Measurements from ENCODE around the gene GSG1L.

The GSG1L gene

DNA sequence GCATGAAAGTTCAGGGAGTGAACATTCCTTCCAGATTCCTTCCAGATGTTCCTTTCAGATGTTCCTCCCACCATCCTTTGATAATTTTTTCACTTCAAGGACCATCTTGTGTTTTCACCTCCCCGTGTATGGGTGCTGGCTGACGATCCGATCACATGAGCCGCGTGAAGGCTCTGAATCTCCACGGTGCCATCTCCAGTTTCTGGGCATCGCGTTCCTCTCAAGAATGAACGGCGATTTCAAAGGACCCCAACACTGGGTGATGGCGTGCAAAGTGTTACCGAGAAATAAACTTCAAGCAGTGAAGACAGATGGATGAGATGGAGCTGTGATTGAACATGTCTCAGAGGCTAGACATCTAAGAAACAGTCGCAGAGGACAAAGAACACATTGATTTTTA, 245.3 kb downstream of the GSG1L start:
- DNase-seq (ENCODE audit: low spot score): peak; percentile 44

DNA sequence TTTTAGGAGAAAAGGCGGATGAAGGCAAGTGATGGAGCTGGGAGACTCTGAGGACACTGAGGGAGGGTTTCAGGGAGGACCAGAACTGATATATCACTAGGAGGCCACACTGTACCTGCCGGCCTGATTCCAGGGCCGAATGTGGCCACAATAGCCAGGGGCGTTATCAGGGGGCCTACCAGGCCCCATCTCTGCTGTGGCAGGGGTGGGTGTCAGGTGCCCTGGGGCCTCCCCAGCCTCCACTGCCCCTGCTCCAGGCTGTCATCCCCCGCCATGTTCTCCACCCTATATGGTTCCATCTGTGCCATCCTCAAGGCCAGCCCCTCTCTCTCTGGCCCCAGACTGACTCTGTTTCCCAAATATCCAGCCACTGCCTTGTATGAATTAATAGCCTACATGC, 246.5 kb downstream of the GSG1L start:
- no peak for DNase-seq (ENCODE audit: low spot score)

DNA sequence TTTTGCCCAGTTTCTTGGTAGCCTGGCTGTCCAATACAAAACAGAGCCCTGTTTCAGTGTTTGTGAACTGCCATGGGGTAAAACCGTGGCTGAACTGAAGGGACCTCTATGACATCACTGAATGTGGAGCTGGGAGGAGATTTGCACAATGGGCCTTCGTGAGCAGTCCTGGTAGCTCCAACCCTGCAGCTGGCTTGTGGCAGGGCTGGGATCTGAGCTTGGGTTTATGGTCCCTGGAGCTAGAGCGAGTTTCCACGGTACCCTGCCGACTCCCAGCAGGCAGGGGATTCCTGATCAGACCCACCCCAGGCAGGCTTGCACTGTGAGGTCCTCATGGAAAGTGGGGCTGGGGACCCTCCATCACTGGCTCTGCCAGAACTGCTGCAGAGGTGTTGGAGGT, 247.0 kb downstream of the GSG1L start:
- DNase-seq (ENCODE audit: low spot score): no peak

DNA sequence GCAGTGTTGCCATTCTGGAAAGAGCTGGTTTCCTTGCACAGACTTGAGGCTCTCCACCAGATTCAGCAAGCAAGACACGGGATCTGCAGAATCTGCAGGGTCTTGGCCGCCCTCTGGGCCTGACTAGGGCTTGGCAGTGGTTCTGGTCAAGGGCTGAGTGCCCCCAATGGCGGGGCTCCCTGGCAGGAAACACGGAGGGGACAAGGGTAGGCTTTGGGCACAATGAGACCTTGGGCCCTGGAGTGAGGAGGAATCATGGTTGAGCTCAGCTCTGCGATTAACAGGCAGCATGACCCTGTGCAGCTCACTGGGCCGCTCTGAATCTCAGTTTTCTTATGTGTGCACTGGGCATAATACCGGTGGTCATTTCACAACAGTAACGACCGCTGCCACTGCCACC, 249.9 kb downstream of the GSG1L start:
- DNase-seq (ENCODE audit: low spot score): no peak

DNA sequence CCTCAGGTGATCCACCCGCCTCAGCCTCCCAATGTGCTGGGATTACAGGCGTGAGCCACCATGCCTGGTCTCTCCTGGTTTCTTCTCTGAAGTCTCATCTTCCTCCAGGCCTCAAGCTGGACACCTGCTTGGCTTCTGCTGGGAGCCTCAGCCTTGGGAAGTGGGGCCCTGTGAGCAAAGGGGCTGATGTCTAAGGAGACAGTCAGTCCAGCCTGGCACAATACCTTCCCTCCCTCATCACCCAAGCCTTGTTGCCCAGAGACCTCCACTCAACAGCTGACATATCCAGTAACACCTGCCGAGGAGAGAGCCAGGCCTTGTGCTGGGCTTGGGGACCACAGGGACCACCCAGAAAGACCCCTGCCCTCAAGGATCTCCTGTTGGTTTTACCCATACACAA, 251.6 kb downstream of the GSG1L start:
- no peak for DNase-seq (ENCODE audit: low spot score)

DNA sequence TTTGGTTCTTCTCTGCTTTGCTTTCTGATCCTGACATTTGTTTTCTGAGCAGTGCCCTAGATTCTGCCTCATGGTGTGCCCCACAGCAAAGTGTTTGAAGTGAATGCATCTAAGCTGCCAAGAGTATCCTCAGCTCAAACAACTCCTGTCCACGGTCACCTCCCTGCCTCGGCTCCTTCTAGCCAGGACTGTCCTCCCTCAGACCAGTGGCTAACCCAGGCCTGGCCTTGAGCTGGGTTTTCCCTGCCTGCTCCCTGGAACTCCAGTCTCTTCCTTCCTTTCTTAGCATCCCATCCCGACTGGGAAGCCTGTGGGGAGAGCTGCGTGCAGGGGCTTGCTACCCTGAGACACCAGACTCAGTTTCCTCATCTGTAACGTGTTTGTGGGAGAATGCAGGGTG, 256.5 kb downstream of the GSG1L start:
- no peak for DNase-seq (ENCODE audit: low spot score)

DNA sequence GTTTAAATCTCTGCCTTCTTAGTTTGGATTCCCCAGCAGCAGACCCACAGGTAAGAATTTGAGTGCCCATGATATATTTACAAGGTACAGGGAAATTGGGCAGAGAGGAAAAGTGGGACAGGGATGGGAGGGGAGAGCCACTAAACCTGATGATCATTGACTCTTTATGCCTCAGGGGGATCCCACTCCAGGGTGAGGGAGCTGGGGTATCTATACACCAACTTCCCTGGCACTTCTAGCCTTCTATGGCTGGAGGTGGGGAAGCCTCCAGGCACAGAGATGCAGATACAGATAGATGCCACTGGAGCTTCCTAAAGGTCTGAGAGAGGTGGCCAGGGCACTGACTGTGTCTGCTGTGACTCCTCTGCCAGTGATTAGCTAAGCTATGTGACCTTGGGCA, 257.1 kb downstream of the GSG1L start:
- no peak for DNase-seq (ENCODE audit: low spot score)

DNA sequence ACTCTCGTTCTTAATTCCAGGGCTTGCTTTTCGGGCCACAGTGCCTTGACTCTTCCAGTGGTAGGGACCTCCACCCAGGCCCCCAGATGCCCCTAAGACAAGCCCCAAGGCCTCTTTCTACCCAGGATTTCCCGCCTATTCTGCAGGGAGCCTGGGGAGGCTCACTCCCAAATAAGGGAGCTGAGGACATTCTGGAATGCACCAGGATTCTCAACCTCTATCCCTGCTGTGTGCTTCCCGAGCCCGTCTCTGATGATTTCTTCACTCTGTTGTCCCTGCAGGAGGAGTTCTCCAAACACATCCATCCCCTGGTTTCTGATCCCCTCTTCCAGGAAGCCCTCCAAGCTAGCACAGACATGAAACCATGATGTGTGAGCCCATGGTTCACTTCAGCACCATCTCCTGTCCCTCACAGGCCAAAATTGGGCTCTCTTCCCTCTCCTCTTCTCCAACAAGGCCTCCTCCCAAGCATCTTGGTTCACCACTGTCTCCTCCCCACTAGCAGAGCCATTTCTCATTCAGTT, 257.6 kb downstream of the GSG1L start:
- DNase-seq (ENCODE audit: low spot score): no peak

DNA sequence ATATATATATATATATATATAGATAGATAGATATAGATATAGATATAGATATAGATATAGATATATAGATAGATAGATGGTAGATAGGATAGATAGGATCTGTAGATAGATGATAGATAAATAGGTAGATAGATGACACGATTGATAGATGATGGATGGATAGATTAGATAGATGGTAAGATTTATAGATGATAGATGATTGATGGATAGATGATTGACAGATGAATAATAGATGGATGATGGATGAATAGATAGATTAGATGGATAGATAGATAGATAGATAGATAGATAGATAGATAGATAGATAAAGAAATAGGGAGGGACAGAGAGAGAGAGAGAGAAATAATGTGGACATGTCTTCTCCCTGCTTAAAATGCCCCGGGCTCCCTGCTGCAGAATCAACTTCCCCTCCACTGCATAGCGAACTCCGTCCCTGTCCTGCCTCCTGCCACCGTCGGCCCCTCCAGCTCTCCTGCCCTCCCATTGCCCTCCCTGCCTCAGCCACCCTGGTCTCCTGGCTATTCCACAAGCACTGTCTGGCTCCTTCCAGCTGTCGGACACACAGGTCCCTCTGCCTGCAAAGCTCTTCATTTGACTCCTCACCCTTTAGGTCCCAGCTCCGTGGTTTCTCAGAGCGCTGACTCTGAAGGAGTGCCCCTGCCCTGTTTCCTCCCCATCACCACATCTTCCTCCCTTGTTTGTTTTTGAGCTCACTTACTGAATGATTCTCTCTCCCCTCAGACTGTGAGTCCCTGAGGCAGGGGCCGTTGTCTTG, 259.6 kb downstream of the GSG1L start:
- DNase-seq (ENCODE audit: low spot score): no peak

DNA sequence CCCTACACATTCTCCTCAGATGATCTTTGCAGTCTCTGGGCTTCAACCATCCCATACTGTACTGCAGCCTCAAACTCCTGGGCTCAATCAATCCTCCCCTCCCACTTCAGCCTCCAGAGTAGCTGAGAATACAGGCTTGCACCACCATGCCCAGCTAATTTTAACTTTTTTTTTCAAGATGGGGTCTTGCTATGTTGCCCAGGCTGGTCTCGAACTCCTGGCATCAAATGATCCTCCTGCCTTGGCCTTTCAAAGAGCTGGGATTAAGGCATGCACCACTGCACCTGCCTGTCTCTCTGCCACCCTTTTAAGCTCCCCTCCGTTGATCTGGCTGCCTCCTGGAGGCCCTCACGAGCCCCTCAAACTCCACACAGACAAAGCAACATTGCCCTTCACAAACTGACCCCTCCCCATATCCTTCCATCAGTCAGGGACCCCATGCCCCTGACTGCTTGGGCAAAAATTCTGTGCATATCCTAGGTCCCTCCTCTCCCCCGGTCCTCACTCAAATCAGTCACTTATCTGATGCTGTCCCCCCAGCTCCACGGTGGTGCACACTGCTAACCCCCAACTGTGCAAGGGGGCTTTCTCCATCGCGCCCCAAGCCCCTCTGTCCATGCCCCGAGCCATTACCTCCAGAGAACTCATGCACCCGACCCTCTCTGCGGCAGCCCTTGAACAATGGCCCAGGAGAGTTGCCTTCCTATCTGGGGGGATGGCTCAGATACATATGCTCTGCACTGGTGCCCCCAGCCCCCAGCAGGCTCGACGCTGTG, 260.7 kb downstream of the GSG1L start:
- DNase-seq (ENCODE audit: low spot score): no peak

DNA sequence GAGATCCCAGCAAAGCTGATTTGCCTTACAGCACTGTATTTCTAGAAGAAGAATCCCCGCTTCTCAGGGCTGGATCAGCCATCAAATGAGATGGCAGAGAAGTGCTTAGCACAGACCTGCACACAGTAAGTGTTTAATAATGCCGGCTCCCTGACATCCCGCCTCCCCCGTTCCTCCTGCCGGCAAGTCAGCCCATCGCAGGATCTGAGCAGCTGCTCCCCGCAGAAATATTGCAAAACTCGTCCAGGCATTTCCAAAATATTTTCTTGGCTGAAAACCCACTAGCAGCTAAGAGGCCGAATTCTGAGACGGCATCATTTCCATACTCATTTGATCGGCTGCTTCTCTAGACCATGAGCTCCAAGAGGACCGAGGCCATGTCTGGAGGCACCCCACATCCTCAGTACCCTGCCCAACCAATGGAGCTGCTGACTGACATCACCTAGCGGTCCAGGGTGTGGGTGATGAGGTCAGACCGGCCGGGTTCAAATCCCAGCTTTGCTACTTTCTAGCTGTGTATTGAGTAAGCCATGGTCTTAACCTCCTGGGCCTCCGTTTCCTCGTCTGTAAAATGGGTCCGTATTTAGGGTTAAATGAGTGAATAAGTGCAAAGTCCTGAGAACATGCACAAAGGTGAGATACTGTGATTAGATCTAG, 262.1 kb downstream of the GSG1L start:
- DNase-seq (ENCODE audit: low spot score): peak; percentile 67

DNA sequence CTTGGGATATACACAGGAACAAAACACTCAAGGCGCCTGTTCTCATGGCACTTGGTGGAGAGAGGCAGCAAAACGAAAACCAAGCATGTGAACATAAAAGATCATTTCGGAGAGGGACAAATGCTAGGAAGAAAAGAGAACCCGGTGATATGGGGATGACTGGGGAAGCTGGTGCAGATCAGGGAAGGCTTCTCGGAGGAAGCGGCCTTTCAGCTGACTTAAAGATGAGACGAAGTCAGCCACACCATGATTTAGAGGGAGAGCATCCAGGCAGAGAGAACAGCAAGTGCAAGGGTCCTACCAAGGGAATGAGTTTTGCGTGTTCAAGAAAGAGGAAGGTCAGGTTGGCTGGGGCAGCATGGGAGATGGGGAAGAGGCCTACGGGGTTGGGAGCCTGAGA, 262.7 kb downstream of the GSG1L start:
- DNase-seq (ENCODE audit: low spot score): no peak

DNA sequence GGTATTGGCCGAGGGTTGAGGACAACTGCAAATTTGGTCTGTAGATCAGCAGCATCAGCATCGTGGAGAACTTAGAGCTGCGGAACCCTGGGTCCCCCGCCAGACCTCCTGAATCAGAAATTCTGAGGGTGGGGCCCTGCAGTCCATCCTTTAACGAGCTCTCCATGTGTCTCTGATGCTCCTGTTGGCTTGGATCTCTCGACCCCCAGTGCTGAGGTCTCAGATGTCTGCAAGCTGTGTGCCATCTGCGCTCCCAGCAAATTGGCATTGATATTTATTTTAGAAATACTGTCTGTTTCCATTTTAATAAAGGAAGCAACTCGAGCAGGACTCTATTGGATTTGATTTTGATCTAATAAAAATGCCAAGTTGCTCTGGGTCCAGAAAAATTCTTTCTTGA, 263.6 kb downstream of the GSG1L start:
- no peak for DNase-seq (ENCODE audit: low spot score)

DNA sequence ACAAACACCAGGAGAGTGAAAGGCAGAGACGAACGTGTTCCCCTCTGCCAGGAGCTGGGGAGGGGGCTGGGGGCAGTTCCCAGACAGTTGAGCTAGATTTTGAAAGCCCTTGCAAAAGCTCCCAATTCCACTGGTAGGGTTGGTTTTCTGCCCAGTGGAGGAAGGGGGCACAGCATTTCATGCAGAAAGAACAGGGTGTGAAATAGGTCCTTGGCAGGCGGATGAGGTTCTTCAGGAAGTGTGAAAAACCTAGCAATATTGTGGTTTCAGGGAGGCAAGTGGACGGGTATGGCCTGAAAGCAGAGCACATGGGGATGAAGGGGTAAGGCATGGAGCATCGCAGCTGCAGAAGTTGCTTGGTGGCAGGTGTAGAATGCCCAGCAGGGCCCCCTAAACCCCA, 265.3 kb downstream of the GSG1L start:
- no peak for DNase-seq (ENCODE audit: low spot score)

DNA sequence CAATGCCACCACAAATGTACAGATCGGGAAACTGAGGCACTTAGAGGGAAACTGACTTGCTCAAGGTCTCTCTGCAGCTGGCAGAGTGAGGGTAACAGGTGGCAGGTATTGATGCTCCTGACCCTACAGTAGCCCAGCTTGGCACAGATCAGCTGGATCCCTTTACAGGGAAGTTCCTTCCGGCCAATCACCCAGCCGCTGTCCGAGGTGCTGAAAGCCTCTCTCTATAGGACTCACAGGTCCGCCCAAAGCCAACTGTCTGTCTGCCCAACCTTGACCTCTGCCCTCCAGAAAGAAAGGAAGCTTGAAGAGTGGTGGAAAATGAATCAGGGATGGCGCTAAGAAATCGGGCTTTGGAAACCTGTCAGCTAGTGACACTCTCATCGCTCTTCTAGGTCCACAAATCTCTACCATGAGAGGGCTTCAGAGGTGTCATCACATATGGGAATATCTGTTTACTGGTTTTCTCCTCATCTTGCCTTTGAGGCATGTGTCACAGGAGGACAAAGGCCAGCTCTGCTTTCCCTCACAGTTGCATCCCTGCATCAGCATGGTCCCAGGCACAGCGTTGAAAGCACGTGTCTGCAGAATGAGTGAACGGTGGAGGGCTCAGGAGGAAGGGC, 267.4 kb downstream of the GSG1L start:
- DNase-seq (ENCODE audit: low spot score): peak; percentile 50

DNA sequence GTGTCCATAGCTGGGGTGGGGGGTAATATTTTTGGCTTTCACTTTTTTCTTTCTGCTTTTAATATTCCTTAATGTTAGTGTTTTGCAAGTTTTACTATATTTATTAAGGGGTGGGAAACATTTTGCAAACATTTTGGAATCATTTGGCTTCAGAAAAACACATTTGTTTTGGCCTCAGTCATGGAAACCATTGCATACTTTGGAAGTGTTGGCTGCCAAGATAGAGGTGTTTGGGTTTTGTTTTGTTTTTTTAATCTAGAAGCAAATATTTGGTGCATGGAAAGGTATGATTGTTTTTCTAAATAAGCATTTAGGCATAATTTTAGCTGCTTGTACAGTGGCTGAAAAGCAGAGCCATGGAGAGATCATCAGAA, 270.3 kb downstream of the GSG1L start:
- DNase-seq (ENCODE audit: low spot score): no peak

DNA sequence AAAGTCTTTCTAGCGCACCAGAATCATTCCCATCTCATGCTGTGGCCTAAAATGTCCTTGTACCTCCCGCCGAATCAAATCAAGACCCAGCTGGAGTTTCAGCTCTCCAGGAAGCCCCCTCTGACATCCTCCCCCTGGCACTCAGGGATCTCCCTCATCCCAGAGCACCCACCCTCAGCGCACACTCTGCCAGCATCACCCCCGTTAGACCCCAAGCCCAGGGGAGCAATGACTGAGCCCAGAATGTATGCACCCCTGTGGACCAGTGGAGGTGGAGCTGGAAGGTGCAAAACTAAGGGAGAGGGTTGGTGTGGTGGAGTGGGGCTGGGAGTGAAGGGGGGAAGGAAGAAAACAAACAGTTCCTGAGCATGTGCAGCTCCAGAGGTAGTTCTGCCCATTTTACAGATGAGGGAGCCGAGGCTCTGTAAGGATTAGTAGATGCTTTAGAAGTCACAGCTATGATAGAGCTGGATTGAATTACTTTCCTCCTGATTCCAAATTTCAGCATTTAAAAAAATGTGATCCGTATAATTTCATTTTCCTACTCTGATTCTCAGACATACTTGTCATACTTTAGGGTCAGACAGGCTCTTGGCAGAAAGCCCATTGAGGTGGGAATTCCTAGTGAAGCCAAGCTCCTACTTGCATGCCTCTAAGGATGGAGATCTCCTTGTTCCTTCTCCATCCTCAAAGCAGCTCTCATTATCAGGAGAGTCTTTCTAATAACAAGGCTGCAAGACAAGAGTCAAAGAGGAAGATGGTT, 270.8 kb downstream of the GSG1L start:
- no peak for DNase-seq (ENCODE audit: low spot score)

DNA sequence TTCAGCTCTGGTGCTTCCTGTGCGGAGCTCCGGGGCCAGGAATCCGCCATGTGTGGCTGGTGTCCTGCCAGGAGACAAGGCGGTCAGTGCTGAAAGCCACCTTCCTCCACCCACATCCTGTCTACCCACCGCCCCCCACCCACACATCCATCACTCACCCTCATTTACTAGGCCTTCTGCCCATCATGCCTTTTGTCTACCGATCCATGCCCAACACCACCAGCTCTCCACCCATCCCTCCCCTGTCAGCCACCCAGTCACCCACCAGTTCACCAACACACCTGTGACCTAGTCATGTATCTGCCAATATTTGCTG, 272.2 kb downstream of the GSG1L start:
- DNase-seq (ENCODE audit: low spot score): no peak

DNA sequence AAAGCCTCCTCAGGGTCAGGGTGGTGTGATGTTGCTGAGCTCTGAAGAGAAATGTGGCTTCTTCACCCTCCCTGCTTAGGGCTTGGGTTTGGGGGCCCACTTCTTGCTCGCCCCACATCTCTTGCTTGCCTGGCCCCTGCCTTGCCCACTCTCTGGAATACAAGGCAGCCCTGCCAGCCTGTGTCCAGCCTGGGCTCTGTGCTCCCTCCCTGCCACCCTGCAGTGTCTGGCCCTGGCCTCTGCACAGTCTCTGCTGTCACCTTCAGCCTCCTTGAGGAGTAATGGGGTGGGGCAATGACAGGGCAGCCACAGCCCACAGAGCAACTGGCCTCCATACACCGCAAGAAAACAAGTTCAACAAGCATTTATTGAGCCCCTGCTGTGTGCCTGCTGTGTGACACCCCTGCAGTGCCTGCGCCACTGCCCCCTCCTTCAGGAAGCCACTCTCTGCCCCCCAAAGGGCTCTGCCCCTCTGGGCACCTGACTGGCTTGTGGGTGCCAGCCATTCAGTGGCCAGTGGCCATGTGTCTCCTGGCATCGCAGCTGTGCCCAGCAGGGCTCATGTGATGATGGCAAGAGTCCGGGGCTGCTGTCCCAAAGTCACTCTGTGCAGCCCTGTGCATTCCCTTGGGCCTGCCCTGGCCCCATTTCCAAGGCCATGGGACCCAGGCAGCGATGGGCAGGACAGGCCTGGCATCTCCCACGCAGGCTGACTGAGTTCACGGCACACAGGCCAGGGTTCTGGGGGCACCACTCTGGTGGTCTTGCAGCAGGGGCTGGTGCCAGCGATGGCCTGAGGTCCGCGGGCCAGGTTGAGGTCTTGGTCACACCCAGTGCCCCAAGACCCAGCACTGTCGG, 272.7 kb downstream of the GSG1L start:
- DNase-seq (ENCODE audit: low spot score): no peak

DNA sequence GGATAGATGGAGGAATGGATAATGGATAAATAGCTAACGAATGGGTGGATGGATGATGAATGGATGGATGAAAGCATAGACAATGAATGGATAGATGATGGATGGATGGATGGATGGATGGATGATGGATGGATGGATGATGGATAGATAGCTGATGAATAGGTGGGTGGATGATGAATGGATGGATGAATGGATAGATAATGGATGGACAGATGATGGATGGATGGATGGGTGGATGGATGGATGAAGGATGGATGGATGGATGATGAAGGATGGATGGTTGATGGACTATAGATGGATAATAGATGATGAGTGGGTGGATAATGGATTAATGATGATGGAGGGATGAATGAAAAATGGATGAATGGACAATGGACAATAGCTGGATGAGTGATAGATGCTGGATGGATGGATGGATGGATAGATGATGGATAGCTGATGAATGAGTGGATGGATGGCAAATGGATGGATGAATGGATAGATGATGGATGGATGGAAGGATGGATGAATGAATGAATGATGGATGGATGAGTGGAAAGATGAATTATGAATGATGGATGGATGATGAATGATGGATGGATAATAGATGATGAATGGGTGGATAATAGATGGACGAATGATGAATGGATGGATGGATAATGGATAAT, 273.8 kb downstream of the GSG1L start:
- DNase-seq (ENCODE audit: low spot score): no peak
